GM21576 (cell line): Measurements from ENCODE around the gene PRKG2.
"Not testable (repeated sequence)": the region's sequence is repeated elsewhere in the genome, so short reads cannot be mapped to it uniquely, and the experiment has no call there.

Source experiments
- ATAC-seq: cut with Tn5 transposase; IDR thresholded peaks from one replicate; pipeline ENCODE4 v1.9.1; 2021; ENCODE audit warnings: mild to moderate bottlenecking, moderate library complexity; ENCODE audit not compliant: unreplicated experiment

The PRKG2 gene

GRCh38 chr4:81164126-81164525 lies 50.9 kb downstream of the PRKG2 start:
- ATAC-seq = no peak

GRCh38 chr4:81162752-81163458 lies 52.1 kb downstream of the PRKG2 start:
- ATAC-seq = no peak

DNA sequence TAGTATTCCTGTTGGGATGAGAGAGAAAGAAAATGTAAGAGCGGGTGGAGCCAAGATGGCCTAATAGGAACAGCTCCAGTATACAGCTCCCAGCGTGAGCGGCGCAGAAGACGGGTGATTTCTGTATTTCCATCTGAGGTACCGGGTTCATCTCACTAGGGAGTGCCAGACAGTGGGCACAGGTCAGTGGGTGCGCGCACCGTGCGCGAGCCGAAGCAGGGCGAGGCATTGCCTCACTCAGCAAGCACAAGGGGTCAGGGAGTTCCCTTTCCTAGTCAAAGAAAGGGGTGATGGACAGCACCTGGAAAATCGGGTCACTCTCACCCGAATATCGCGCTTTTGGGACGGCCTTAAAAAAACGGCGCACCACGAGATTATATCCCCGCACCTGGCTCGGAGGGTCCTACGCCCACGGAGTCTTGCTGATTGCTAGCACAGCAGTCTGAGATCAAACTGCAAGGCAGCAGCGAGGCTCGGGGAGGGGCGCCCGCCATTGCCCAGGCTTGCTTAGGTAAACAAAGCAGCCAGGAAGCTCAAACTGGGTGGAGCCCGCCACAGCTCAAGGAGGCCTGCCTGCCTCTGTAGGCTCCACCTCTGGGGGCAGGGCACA lies 61.2 kb downstream of the PRKG2 start:
- not testable (repeated sequence) for ATAC-seq

- ATAC-seq = no peak
Measured at GRCh38 chr4:81152839-81153713, 61.9 kb downstream of the PRKG2 start.

- no peak for ATAC-seq
Measured at GRCh38 chr4:81149976-81150375, 65.0 kb downstream of the PRKG2 start.

DNA sequence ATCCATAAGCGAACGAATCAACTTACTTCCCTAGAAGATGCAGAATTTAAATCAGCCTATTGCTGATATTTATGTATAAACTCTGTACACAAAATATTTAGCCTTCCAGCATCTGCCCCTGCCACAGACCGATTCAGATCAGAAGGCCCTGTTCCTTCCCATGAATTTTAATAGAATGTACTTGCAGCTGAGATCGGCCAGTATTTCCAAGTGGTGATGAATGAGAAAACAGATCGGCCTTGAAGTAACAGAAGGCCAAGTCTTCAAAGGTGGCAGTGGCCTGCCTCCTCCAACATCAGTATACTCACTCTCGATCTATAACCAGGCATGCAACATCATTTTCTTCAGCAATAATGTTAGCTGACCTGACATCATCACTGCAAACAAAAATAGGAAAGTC lies 66.4 kb downstream of the PRKG2 start:
- no peak for ATAC-seq

- ATAC-seq = no peak
Measured at GRCh38 chr4:81146466-81146865, 68.6 kb downstream of the PRKG2 start.

DNA sequence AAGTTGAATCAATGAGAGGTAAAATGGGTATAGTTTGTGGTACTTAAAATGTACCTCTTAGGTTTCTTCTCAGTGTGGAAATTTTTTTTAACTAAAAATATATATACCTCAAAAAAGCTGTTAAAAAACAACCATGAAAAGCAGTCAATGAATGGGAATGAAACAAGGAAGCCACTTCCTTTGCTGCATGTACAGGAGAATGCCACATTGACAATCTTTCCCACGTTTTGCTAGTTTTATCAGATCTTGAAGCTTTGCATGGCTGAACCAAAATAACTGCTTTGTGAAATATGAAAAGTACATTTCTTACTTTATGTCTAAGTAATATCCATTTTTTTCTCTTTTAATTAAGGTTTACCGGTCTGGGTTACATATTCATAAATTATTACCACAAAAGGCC lies 71.8 kb downstream of the PRKG2 start:
- no peak for ATAC-seq

DNA sequence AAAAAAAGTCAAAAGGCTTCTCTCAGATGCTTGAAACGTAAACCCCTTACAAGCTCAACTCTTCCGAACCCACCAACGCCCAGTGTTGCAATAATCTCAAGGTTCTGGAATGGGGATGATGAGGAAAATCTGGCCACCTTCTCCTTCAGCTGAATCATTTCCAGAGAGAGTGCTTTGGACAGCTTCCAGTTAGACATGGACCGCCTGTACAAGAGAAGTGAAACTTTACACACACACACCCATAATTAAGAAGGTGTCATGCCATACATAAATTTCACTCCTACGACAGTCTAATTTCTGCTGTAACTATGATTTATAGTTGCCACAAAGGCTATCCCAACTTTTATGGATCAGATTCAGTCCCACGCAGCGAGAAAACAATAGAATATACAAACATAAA lies 72.3 kb downstream of the PRKG2 start:
- ATAC-seq = no peak

- no peak for ATAC-seq
Measured at GRCh38 chr4:81137894-81138293, 77.1 kb downstream of the PRKG2 start.

DNA sequence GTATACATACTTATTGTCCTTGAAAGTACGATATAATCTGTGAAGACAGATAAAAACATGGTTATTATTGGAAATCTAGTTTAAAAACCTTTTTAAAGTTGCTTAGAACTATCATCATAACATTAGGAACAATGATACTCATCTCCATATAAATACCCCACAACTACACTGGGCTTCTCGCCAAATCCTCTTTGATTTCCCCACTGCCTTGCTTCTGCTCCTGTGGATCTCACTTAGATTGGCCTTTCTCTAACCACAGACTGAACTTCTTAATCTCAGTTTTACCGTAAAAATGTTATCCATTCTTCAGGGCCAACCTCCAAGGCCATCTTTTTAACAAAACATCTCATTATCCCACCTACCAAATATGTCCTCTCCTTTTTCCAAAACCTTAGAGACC lies 77.6 kb downstream of the PRKG2 start:
- ATAC-seq = no peak

DNA sequence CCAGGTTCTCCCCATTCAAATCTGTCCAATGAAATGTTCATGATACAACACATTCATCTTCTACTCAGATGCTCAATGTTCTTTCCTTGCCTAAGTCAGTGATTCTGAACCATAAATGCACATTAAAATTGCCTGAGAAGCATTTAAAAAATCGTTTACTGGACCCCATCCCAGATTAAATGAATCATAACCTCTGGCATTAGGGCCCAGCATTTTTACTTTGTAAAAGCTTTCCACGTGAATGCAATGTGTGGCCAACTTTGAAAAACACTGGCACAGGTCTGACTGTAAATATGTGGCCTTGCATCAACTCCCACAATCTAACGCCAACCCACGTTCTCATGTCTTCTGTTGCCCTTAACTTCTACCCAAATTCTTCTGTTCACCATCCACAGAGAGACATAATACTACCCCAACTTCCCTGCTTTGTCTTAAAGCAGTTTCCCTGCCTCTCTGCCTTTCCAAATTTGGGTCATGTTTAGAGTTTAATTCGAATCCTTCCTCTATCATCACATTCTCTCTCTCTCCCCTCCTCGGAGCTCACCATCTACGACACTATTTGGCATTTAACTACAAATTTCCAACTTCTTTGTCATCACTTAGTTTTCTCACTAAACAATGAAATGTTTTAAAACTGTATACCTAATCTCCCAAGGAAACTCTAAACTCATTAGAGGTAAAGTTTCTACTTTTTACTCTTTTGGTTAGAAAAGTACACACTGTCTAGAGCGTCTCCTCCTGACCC lies 78.7 kb downstream of the PRKG2 start:
- no peak for ATAC-seq

DNA sequence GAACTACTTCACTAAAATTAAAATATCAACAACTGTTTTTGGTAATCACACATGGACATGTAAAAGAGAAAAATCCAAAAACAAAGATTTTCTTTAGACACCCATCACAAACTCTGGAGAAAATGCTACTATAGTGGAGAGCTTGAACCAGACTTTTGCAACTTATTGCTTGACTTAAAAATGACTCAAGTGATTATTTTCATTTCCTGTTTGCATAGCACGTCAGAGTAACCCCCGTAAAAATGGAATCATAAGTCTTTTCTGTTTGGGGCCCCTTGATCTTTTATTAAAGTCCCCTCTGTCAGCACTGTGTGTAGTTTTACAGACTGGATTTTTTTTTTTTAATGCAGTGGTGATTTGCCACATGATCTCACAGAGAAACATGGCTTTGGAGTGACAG lies 79.5 kb downstream of the PRKG2 start:
- ATAC-seq = no peak

- no peak for ATAC-seq
Measured at GRCh38 chr4:81131563-81131962, 83.5 kb downstream of the PRKG2 start.

GRCh38 chr4:81131066-81131465 lies 84.0 kb downstream of the PRKG2 start:
- no peak for ATAC-seq

DNA sequence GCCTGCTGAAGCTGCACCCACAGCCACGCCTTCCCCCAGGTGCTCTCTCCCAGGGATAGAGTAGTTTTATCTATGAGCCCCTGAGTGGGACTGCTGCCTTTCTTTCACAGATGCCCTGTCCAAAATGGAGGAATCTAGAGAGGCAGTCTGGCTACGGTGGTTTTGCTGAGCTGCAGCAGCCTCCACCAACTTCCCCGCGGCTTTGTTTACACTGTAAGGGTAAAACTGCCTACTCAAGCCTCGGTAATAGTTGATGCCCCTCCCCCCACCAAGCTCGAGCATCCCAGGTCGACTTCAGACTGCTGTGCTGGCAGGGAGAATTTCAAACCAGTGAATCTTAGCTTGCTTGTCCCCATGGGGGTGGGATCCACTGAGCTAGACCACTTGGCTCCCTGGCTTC lies 84.5 kb downstream of the PRKG2 start:
- ATAC-seq = no peak

- ATAC-seq = no peak
Measured at GRCh38 chr4:81120055-81120454, 95.0 kb downstream of the PRKG2 start.

DNA sequence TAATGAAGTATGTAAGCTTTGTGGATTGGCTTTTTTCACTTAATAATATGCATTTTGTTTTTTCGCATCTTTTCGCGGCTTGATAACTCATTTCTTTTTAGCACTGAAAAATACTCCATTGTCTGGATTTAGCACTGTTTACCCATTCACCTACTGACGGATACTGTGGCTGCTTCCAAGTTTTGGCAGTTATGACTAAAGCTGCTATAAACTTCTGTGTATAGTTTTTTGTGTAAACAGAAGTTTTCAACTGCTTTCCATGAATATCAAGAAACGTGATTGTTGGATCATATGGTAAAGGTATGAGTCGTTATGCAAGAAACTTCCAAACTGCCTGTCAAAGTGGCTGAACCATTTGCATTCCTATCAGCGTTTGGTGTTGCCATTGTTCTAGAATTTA lies 96.9 kb downstream of the PRKG2 start:
- ATAC-seq = no peak

DNA sequence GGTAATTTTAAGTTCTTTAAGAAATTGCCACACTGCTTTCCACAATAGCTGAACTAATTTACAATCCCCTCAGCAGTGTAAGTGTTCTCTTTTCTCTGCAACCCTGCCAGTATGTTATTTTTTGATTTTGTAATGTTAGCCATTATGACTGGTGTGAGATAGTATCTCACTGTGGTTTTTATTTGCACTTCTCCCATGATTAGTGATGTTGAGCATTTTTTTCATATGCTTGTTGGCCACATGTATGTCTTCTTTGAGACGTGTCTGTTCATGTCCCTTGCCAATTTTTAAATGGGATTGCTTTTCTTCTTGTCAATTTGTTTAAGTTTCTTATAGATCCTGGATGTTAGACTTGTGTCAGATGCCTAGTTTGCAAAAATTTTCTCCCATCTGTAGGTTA lies 98.5 kb downstream of the PRKG2 start:
- no peak for ATAC-seq

- no peak for ATAC-seq
Measured at GRCh38 chr4:81113024-81113423, 102.0 kb downstream of the PRKG2 start.

DNA sequence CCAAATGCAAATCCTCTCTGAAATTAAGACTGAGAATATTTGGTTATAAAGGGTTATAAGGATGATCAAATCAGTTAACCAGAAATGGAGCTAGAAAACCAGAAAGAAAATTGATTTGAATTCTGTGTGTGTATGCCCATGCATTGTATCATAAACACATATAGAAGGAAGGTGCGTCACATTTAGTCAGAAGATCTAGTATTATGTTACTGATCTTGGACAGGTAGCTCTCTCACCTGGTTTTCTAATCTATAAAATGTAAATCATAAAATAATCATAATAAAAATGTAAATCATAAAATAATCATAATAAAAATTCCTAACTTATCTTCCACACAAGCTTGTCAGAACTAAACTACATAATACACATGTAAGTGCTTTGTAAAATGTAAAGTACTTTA lies 105.7 kb downstream of the PRKG2 start:
- ATAC-seq = no peak
